ENCODE data around the gene GLDC. TPM values are rescaled to one million over a fixed set of nuclear protein-coding genes. Genes with fewer than 3 reads are reported as not detected.
"Not testable (repeated sequence)": the region's sequence is repeated elsewhere in the genome, so short reads cannot be mapped to it uniquely, and the experiment has no call there.

Gene GLDC
- total RNA-seq, 1 donor from 2014 or later, result 112 TPM

- ATAC-seq (no peak), DNase-seq (ENCODE audit: low spot score) (no peak)
Observed at GRCh38 chr9:6625363-6625762, 20.2 kb downstream of the GLDC start.

GRCh38 chr9:6622784-6623183 lies 22.7 kb downstream of the GLDC start:
- not testable (repeated sequence) for DNase-seq (ENCODE audit: low spot score); ATAC-seq

GRCh38 chr9:6620796-6621195 lies 24.7 kb downstream of the GLDC start:
- no peak for DNase-seq (ENCODE audit: low spot score)
- ATAC-seq, result no peak

GRCh38 chr9:6620353-6620752 lies 25.2 kb downstream of the GLDC start:
- DNase-seq (ENCODE audit: low spot score) (no peak), ATAC-seq (no peak)

- no peak for DNase-seq (ENCODE audit: low spot score)
- no peak for ATAC-seq
Observed at GRCh38 chr9:6619909-6620308, 25.6 kb downstream of the GLDC start.

- no peak for ATAC-seq
- no peak for DNase-seq (ENCODE audit: low spot score)
Observed at GRCh38 chr9:6616951-6617602, 28.5 kb downstream of the GLDC start.

GRCh38 chr9:6614489-6614888 lies 31.0 kb downstream of the GLDC start:
- ATAC-seq (no peak), DNase-seq (ENCODE audit: low spot score) (no peak)

GRCh38 chr9:6611865-6612264 lies 33.7 kb downstream of the GLDC start:
- no peak for DNase-seq (ENCODE audit: low spot score)
- no peak for ATAC-seq

GRCh38 chr9:6610073-6610472 lies 35.5 kb downstream of the GLDC start:
- DNase-seq (ENCODE audit: low spot score) (no peak), ATAC-seq (peak; percentile 16)

GRCh38 chr9:6609497-6610016 lies 36.0 kb downstream of the GLDC start:
- DNase-seq (ENCODE audit: low spot score) (no peak), ATAC-seq (peak; percentile 84)

- no peak for ATAC-seq
- DNase-seq (ENCODE audit: low spot score), result no peak
Observed at GRCh38 chr9:6605202-6605601, 40.3 kb downstream of the GLDC start.

GRCh38 chr9:6600426-6600825 lies 45.1 kb downstream of the GLDC start:
- ATAC-seq, result no peak
- DNase-seq (ENCODE audit: low spot score), result no peak

- ATAC-seq (no peak), DNase-seq (ENCODE audit: low spot score) (no peak)
Observed at GRCh38 chr9:6600006-6600405, 45.5 kb downstream of the GLDC start.

- no peak for ATAC-seq
- no peak for DNase-seq (ENCODE audit: low spot score)
Observed at GRCh38 chr9:6598249-6598725, 47.2 kb downstream of the GLDC start.

- DNase-seq (ENCODE audit: low spot score), result no peak
Observed at GRCh38 chr9:6592791-6593190, 52.7 kb downstream of the GLDC start.

GRCh38 chr9:6592231-6592630 lies 53.3 kb downstream of the GLDC start:
- DNase-seq (ENCODE audit: low spot score) (no peak), ATAC-seq (no peak)

More at GRCh38 chr9:6592791-6593190, 52.7 kb downstream of the GLDC start:
- no peak for ATAC-seq

- peak; percentile 37 for ATAC-seq
- DNase-seq (ENCODE audit: low spot score), result no peak
Observed at GRCh38 chr9:6590772-6591384, 54.7 kb downstream of the GLDC start.

GRCh38 chr9:6590334-6590733 lies 55.2 kb downstream of the GLDC start:
- DNase-seq (ENCODE audit: low spot score) (no peak), ATAC-seq (peak; percentile 23)

- no peak for DNase-seq (ENCODE audit: low spot score)
- ATAC-seq, result peak; percentile 56
Observed at GRCh38 chr9:6584881-6585597, 60.5 kb downstream of the GLDC start.

GRCh38 chr9:6581253-6581652 lies 64.3 kb downstream of the GLDC start:
- ATAC-seq, result peak; percentile 24

GRCh38 chr9:6579613-6580012 lies 65.9 kb downstream of the GLDC start:
- DNase-seq (ENCODE audit: low spot score) (no peak), ATAC-seq (peak; percentile 27)

More at GRCh38 chr9:6581253-6581652, 64.3 kb downstream of the GLDC start:
- DNase-seq (ENCODE audit: low spot score), result no peak

GRCh38 chr9:6576987-6577386 lies 68.5 kb downstream of the GLDC start:
- ATAC-seq (no peak), DNase-seq (ENCODE audit: low spot score) (no peak)

Data from left lobe of liver (tissue), 2 donors.